GM18907 (cell line): Measurements from ENCODE around the gene TTLL12.

Source experiments
- ATAC-seq: cut with Tn5 transposase; IDR thresholded peaks from one replicate; pipeline ENCODE4 v1.9.1; 2021; ENCODE audit warnings: mild to moderate bottlenecking, moderate library complexity; ENCODE audit not compliant: unreplicated experiment

Gene TTLL12

DNA sequence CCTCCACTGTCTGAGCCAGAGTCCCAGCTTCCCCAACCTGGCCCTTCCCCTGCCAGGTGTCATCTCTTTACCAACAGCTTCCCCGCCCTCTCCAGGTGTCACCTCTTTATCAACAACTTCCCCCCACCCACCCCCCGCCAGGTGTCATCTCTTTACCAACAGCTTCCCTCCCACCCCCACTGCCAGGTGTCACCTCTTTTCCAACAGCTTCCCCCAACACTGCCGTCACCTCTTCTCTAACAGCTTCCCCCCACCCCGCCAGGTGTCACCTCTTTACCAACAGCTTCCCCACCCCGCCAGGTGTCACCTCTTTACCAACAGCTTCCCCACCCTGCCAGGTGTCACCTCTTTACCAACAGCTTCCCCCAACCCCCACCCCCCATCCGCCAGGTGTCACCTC, 29.8 kb upstream of the TTLL12 start:
- no peak for ATAC-seq

DNA sequence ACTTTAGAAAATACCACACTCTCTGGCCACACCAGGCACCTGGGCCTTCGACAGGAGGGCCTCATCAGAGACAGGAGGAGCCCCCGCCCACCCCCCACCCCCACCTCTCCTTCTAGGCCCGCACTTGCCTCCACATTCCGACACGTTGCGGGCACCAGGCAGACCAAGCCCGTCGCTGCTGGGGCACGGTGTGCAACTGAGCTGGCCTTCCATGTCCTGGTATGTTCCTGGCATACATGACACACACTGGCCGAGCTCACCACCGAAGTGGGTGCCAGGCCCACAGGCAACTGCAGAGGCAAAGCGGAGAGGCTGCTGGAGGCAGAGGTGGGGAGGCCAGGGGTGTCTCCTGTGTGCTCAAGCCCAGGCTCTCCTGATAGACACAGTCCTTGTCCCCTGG, 27.0 kb upstream of the TTLL12 start:
- no peak for ATAC-seq

DNA sequence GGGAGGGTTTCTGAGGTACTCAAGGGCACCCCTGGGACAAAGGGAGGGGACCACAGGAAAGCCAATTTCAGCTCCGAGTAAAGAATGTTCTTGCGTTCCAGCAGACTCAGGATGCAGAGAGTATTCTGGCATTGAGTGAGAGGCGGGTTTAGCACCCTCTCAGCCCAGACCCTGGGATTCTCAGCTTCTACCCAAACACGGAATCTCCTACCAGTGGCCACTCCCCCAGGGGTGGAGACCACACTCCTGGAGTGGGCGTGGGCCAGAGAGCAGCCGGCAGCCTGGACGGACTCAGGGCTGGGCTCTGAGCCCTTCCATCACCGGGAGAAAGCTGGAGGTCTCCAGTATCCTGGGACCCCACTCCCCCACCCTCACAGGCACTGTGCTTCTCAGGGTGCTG, 26.1 kb upstream of the TTLL12 start:
- no peak for ATAC-seq

DNA sequence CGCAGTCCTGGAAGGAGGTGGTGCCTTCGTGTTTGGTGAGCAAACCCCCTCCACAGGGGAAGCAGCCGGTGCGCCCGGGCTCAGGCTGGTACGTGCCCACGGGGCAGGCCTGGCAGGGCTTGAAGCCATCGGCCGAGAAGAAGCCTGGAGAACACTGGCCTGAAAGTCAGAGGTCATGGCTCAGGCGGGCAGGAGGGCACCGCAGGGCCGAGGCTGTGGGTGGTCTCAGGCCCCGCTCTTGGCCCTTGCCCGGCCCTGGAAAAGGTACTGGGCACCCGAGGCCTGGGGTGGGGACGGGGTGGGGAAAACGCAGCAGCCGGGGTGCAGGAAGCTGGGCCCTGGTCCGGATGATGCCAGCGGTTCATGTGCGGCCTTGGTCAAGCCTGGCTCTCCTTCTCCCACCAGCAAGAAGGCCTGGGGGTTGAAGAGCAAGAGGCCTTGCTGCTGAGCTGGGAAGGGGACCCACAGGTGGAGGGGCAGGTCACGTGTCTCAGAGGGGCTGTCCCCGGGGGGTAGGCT, 25.6 kb upstream of the TTLL12 start:
- no peak for ATAC-seq

DNA sequence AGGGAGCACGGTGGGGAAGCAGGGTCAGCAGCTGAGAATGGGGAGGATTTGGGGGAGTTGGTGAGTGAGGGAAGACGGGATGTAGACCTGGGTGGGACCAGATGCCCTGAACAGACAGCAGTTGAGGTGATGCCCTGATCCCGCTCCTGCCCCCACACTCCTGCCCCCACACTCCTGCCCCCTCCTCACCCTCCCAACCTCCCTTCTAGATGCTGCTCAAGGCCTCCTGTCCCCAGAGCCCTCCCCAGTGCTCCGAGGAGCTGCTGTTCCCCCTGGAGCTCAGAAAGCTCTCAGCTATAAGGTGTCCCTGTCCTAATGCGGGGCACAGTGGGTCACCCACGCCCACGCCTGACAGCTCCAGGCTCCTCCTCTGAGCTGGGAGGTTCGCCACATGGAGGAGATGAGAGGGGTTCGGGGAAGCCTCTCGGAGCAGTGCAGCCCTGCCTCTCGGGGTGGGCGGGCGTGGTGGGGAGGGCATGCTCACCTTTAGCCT, 25.1 kb upstream of the TTLL12 start:
- no peak for ATAC-seq

DNA sequence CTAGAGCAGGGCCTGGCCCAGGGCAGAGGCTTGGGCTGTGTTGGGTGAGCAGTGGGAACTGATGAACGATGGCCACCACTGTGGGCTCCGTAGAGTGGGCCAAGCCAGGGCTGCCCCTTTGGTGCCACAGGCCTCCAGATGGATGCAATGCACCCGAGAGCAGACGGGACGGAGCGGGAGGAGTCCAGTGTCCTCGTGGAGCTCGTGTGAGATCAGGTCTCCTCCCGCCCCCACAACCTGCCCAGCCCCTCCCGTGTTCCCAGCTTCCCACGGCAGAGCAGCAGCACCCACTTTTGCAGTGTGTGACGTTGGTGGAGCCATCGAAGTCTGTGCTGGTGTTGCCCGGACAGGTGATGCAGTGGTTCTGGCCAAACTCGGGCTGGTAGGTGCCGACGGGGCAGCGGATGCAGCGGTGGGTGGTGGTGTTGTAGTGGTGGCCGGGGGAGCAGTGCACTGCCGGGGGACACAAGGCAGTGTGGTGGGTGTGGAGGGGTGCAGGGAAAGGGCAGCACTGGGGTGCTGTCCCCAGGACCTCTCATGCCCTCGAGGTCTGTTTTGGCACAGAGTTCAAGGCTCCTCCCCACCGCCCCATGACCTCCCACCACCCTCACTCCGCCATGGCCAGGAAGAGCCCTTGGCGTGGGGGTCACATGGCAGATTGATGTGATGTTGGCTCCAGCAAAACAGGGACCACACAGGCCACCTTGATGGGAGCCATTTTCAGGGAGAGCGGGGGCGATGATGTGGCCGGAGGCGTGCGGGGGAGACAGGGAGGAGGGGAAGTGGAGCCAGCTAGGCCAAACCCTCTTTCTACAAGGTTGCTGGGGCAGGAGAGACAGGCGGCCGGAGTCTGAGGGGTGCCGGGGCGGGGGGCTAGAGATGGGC, 23.9 kb upstream of the TTLL12 start:
- no peak for ATAC-seq

DNA sequence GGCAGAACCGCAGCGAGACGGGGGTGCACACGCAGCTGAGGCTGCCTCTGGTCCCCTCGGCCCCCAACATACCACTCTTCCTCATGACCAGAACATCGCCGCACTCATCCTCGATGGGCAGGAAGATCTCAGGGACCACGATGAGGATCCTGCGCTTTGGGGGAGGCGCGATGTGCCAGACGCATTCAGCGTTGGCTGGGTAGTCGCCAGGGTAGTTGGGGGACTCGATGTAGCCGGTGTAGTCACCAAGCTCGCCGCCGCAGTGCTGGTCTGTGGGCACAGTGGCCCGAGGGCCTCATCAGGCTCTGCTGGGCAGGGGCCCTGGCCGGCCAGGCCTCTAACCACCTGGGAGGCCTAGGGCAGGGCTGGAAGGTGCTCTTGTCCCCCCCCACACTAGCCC, 23.0 kb upstream of the TTLL12 start:
- ATAC-seq = no peak

DNA sequence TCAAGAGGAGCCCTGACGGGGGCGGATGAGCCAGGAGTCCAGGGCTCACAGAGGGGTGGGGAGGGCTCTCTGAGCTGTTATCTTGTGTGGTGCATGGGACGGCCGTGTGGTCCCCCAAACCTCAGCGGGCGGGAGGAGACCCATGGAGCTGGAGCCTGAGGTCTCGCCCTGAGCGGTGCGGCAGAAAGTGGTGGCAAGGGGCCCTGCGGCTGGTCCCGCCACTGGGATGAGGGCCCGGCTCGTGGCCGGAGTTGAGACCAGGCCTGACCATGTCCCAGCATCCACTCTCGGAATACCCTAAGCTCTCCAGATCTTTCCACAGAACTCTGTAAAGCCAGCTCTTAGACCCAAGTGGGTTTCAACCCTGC, 22.6 kb upstream of the TTLL12 start:
- no peak for ATAC-seq

DNA sequence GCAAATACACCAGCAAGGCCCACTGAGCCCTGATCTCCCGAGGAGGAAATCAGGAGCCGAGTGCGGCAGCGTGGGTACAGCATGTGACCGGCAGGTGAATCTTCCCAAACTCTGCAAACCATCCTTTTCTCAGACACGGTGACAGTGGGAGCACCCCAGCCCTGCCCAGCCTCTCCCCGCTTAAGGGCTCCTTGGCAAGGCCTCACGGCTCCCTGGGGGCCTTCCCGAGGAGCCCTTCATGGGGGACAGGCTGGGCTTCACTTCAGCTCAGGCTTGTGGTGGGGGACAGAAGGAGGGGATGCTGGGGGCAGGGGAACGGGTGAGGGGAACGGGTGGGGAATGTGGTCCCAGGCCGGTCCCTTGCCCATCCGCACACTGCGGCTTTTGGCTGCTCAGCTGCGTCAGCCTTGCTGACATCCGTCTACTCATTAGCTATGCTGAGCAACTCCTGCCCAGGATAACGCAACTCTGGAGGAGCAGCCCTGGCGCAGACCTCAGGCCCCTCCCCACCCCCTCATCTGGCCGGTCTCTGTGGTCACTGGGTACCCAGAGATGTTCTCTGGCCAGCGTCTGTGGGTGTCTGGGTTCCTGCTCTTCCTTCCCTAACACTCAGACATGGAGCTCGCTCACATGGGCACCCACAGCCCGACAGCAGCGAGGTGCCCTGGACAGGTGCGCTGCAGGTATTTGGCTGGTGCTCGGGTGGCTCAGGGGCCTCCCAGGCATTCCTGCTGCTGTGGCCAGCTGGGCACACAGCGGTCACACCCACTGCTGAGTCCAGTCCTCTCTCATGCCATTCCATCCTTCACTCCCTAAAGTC, 22.0 kb upstream of the TTLL12 start:
- no peak for ATAC-seq

DNA sequence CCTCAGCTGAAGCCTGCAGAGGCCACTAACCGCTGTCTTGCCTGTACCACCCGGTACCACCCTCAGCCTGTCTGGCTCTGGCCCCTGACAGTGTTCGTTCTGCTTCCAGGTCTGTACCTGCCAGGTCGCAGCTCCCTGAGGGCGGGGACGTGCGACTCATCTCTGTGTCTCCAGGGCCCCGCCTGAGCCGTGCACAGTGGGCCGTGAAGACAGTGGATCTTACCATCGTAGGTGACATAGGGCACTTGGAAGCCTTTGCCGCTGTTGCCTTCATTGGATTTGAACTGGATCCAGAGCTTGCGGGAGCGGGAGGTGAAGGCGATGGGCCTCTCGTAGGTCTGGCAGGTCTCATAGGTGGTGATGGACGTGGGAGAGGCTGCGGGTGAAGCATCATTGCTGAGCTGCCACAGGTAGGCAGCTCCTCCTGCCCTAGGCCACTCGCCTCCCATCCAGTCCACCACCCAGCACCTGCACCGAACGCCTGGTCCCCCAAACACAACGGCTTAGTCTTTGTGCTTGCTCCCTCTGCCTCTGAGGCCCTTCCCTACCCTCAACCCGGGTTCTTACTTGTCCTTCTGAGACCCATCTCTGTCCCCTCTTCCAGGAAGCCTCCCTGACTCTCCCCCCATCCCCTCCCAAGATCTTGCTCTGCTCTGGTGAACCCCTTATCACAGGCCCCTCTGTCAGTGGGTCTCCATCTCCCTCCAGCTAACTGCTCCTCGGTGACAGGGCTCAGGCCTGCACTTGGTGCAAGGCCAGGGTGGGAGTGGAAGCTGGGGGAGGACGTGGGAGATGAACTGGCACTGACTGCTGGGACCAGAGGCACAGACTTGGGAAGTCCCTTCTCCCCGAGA, 21.1 kb upstream of the TTLL12 start:
- no peak for ATAC-seq

DNA sequence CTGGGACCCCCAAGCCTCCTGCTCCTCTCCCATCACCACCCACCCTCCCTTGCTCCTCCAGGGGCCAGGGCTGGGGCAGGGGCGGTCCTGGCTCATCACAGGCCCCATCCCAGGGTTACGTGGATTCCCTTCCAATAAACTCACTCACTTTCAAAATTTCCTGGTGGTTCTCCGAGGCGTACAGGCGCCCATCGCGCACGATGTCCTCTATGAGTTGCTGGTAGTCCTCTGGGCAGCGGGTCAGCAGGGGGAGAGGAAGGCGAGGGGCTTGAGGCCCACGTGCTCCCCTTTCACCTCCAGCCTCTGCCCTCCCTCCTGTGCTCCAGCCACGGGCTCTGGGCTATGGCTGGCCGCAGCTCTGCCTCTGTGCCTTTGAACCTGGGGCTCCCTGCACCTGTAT, 20.5 kb upstream of the TTLL12 start:
- no peak for ATAC-seq

DNA sequence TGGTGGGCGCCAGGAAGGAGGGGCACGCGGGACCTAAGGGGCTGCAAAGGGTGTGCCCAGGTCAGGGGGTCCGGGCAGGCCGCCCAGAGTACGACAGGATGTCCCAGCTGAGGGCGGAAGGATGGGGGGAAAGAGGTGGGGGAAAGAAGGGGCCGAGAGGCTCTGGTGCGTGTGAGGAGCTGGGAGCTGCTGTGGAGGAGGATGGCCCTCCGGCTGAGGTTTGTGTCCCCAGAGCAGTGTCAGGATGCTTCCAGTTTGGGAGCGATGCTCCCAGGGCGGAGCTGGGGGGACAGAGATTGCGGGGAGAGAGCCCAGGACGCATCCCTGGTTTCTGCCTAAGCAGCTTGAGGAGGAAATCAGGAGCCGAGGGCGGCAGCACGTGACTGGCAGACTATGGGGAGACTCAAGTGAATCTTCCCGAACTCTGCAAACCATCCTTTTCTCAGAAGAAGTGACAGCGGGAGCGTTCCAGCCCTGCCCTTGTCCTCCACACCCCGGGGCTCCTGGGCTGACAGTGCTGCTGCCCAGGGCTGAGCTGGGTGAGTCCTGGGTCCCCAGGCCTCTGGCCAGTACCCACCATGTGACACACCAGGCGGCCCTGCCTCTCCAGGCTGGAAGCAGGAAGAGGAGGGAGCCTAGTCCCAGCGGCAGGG, 19.7 kb upstream of the TTLL12 start:
- no peak for ATAC-seq

DNA sequence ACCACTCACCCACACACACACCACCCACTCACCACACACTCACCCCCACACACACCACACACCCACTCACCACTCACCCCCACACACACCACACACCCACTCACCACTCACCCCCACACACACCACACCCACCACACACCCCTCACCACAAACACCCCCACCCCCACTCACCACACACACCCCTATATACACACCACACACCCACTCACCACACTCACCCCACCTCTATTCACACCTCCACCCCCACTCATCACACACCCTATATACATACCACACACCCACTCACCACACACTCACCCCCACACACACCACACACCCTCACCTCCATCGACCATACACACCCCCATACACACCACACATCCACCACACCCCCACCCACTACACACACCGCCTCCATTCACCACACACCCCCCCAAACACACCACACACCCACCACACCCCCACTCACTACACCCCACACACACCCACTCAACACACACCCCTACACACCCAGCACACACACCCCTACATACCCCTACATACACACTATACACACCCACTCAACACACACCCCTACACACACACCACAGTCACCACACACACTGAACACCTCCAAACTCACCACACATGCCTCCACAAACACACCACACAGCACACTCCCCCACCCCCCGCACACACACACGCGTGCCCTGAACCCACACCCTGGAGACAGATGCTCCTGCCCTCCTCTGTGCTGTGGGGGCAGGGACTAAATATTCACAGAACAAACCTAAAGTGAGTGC, 19.0 kb upstream of the TTLL12 start:
- no peak for ATAC-seq

DNA sequence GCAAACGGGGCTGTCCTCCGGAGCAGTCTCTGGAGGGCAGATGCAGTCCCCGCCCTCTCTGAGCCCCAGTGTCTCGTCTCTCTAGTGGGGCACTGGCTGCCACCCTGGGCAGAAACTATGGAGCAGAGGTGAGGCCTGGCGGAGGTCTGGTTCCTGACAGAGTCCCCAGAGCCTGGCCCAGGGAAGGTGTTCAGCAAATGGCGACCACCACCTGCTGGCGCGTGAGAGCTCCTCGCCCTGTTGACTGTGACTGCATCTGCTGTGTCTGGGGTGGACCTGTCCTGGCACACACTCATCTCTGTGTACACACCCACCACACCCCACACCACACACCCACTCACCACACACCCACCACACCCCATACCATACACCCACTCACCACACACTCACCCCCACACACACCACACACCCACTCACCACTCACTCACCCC, 18.3 kb upstream of the TTLL12 start:
- no peak for ATAC-seq

DNA sequence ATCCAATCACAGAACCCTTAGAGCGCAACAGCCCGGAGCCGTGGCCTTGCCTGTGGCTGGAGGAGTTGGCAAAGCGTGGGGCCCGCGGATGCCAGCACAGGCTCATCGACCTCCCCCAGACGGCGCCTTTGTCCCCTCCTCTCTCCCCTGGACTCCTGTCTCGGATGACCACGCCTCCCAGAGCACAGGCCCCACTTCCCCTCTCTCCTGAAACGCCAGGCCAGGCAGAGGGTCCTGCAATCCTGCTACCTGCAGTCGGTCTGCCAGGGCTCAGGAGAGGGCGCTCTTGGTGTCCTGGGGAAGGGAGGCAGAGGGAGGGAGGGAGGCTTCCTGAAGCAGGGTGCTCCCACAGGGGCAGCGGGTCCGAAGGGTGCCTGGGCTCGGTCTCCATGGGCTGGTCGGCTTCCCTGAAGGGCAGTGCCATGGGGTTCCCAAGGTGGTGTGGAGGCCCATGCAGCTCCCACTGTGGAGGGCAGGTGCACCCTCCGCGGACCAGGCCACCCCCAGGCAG, 16.6 kb upstream of the TTLL12 start:
- ATAC-seq = no peak

DNA sequence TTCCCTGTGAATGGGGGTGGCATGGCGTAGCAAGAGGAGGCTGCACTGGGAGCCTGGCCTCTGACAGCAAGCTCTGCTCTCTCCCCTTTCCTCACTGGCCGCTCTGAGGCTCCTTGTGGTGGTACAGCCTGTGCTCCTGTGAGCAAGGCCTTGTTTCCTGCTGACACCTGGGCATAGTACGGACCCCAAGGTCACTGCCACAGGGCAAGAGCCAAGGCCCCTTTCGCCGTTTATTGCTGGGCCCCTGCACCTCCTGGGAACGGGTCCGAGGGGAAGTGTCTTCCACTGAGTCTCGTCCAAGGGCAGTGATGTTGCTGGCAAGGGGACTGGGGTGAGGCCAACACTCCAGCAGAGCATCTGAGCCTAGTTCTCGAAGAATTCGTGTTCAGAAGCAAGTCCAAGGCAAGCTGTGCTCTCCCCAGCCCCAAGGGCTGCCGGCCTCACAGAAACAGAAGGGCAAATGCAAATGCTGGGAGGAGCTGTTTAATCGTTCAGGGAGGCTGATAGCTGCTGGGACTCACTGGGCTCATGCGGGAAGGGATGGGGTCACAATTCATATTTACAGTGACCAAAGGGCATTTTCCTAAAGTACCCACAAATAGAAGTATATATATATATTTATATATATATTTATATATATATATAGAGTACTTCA, 15.9 kb upstream of the TTLL12 start:
- no peak for ATAC-seq

DNA sequence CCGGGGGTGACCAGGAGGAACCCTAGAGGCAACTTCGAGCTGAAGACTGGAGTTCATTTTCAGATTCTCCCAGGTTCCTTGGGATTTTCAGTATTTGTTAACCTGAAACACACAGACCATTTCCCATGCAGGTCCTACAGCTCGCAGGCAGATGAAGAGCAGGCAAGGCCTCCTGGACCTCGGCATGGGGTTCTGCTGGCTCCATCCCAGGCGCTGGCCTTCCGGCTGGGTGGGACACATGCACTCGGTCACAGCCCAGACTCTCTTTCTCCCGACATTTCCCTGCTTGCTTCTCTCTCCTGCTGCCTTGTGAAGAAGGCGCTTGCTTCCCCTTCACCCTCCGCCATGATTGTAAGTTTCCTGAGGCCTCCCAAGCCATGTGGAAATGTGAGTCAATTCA, 15.4 kb upstream of the TTLL12 start:
- ATAC-seq = no peak

DNA sequence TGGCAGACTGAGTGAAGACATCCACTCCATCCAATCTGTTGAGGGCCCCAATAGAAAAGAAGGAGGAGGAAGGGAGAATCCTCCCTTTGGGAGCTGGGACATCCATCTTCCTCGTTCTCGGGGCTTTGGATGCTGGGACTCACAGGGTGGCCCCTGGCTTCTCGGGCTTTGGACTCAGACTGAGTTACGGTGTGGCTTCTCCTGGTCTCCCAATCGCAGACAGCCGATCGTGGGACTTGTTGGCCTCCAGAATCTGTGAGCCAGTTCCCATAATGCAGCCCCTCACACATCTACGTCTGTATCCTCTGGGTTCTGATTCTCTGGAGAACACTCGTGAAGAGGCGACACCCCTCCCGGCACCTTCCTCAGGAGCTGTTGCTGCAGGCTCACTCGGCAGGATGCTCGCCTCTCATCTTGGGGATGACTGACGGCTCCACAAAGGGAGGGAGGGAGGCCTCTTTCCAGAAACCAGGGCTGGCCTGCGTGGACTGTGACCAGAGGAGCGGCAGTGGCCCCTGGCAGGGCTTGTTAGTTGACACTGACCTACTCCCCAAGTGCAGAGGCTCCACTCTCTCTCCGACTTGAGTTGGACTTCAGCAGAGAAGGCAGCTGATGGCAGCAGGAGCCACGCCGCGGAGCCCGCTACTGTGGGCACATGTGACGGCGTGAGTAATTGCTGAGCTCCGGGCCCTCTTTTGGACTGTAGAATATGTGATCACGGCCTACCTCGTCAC, 14.7 kb upstream of the TTLL12 start:
- ATAC-seq = no peak
